ENCODE data around the gene COL8A1.

The COL8A1 gene

GRCh38 chr3:99834211-99834957, 196.0 kb downstream of the COL8A1 start:
- in situ Hi-C loops (cut with MboI; ENCODE audit: low sequenced_read_pairs): loop anchor here (25.0 kb wide), 1 partner anchor 753 kb away; no protein-coding TSS in a partner anchor

GRCh38 chr3:99836681-99837080, 198.3 kb downstream of the COL8A1 start:
- in situ Hi-C loops (cut with MboI; ENCODE audit: low sequenced_read_pairs): loop anchor here (25.0 kb wide), 1 partner anchor 751 kb away; no protein-coding TSS in a partner anchor

- in situ Hi-C loops (cut with MboI; ENCODE audit: low sequenced_read_pairs): loop anchor here (25.0 kb wide), 1 partner anchor 750 kb away; no protein-coding TSS in a partner anchor
Observed at GRCh38 chr3:99837715-99838114, 199.3 kb downstream of the COL8A1 start.

- in situ Hi-C loops (cut with MboI; ENCODE audit: low sequenced_read_pairs): loop anchor here (25.0 kb wide), 1 partner anchor 749 kb away; no protein-coding TSS in a partner anchor
Observed at GRCh38 chr3:99838755-99839154, 200.4 kb downstream of the COL8A1 start.

GRCh38 chr3:99839613-99840012, 201.2 kb downstream of the COL8A1 start:
- in situ Hi-C loops (cut with MboI; ENCODE audit: low sequenced_read_pairs): loop anchor here (5.0 to 25.0 kb wide), 3 partner anchors 235 to 748 kb away; no protein-coding TSS in a partner anchor

GRCh38 chr3:99841949-99842348, 203.6 kb downstream of the COL8A1 start:
- in situ Hi-C loops (cut with MboI; ENCODE audit: low sequenced_read_pairs): loop anchor here (5.0 to 25.0 kb wide), 3 partner anchors 233 to 745 kb away; no protein-coding TSS in a partner anchor

GRCh38 chr3:99842826-99843589, 204.6 kb downstream of the COL8A1 start:
- in situ Hi-C loops (cut with MboI; ENCODE audit: low sequenced_read_pairs): loop anchor here (5.0 to 25.0 kb wide), 3 partner anchors 232 to 744 kb away; no protein-coding TSS in a partner anchor

- in situ Hi-C loops (cut with MboI; ENCODE audit: low sequenced_read_pairs): loop anchor here (5.0 to 25.0 kb wide), 3 partner anchors 231 to 744 kb away; no protein-coding TSS in a partner anchor
Observed at GRCh38 chr3:99843590-99844258, 205.3 kb downstream of the COL8A1 start.

GRCh38 chr3:99845331-99845730, 206.9 kb downstream of the COL8A1 start:
- in situ Hi-C loops (cut with MboI; ENCODE audit: low sequenced_read_pairs): loop anchor here (10.0 to 25.0 kb wide), 2 partner anchors 229 to 742 kb away; no protein-coding TSS in a partner anchor

- in situ Hi-C loops (cut with MboI; ENCODE audit: low sequenced_read_pairs): loop anchor here (10.0 to 25.0 kb wide), 2 partner anchors 229 to 741 kb away; no protein-coding TSS in a partner anchor
Observed at GRCh38 chr3:99845999-99846398, 207.6 kb downstream of the COL8A1 start.

GRCh38 chr3:99846477-99847160, 208.2 kb downstream of the COL8A1 start:
- in situ Hi-C loops (cut with MboI; ENCODE audit: low sequenced_read_pairs): loop anchor here (10.0 to 25.0 kb wide), 2 partner anchors 228 to 741 kb away; no protein-coding TSS in a partner anchor

GRCh38 chr3:99848433-99848832, 210.0 kb downstream of the COL8A1 start:
- in situ Hi-C loops (cut with MboI; ENCODE audit: low sequenced_read_pairs): loop anchor here (10.0 to 25.0 kb wide), 2 partner anchors 226 to 739 kb away; no protein-coding TSS in a partner anchor
